WTC11 (cell line): ENCODE results near the gene MBNL1. TPM values are rescaled to one million over a fixed set of nuclear protein-coding genes. Genes with fewer than 3 reads are reported as not detected.
"Not testable (repeated sequence)": the region's sequence is repeated elsewhere in the genome, so short reads cannot be mapped to it uniquely, and the experiment has no call there.

Source experiments
- ATAC-seq: fragments of 200-7000 bp; cut with Tn5 transposase; 2 replicates; pipeline ENCODE4 v1.10.0; 2021; ENCODE audit warnings: mild to moderate bottlenecking, moderate library complexity
- CTCF ChIA-PET: fragments of 300-600 bp; sonication (Branson Sonifier 250); formaldehyde crosslinking; loops from one replicate; lab custom pipeline; 2021; ENCODE audit warnings: antibody characterized with exemption; lab: Charles Lee
- POLR2A ChIA-PET: fragments of 350-600 bp; sonication (Branson Sonifier 250); formaldehyde crosslinking; loops from one replicate; lab custom pipeline; 2021; ENCODE audit warnings: antibody characterized with exemption; lab: Charles Lee
- DNase-seq: peaks from one replicate; pipeline ENCODE4 v3.0.0; 2021; ENCODE audit warnings: low spot score
- H3K27ac Mint-ChIP-seq: 2 replicates; pipeline ENCODE4 v1.8.0; 2021; ENCODE audit warnings: mixed read lengths
- H3K27me3 Mint-ChIP-seq: 2 replicates; pipeline ENCODE4 v1.8.0; 2021; ENCODE audit warnings: low read depth, mild to moderate bottlenecking, moderate library complexity, mixed read lengths
- H3K36me3 Mint-ChIP-seq: 2 replicates; pipeline ENCODE4 v1.8.0; 2021; ENCODE audit warnings: mixed read lengths
- H3K4me1 Mint-ChIP-seq: 2 replicates; pipeline ENCODE4 v1.8.0; 2022; ENCODE audit warnings: mixed read lengths
- H3K4me3 Mint-ChIP-seq: 2 replicates; pipeline ENCODE4 v1.8.0; 2021; ENCODE audit warnings: mild to moderate bottlenecking, moderate library complexity, mixed read lengths
- H3K9me3 Mint-ChIP-seq: 2 replicates; pipeline ENCODE4 v1.8.0; 2021; ENCODE audit warnings: mixed read lengths
- ARID4B ChIP-seq: sonication (generic); formaldehyde crosslinking; IDR thresholded peaks from 2 replicates; pipeline ENCODE4 v1.8.0; 2023; ENCODE audit warnings: missing genetic modification reagents, mild to moderate bottlenecking, borderline replicate concordance
- CREB1 ChIP-seq: sonication (generic); formaldehyde crosslinking; IDR thresholded peaks from 2 replicates; pipeline ENCODE4 v1.8.0; 2023; ENCODE audit warnings: mild to moderate bottlenecking, missing genetic modification reagents
- CREM ChIP-seq: sonication (generic); formaldehyde crosslinking; IDR thresholded peaks from 2 replicates; pipeline ENCODE4 v1.8.1; 2022; ENCODE audit warnings: mild to moderate bottlenecking, missing genetic modification reagents, moderate library complexity
- EMX1 ChIP-seq: fragments of 250-450 bp; sonication (Bioruptor Pico); IDR thresholded peaks from 2 replicates; pipeline ENCODE4 v1.8.0; 2021; ENCODE audit warnings: mild to moderate bottlenecking
- FOXP1 ChIP-seq: sonication (generic); formaldehyde crosslinking; IDR thresholded peaks from 2 replicates; pipeline ENCODE4 v1.8.0; 2022; ENCODE audit warnings: missing genetic modification reagents, mild to moderate bottlenecking, moderate library complexity, borderline replicate concordance
- GABPB1 ChIP-seq: sonication (generic); formaldehyde crosslinking; IDR thresholded peaks from 2 replicates; pipeline ENCODE4 v1.8.1; 2023; ENCODE audit warnings: mild to moderate bottlenecking, missing genetic modification reagents
- GRHL2 ChIP-seq: fragments of 250-450 bp; sonication (Bioruptor Pico); IDR thresholded peaks from 2 replicates; pipeline ENCODE4 v1.8.0; 2022; ENCODE audit warnings: mild to moderate bottlenecking, moderate library complexity; ENCODE audit not compliant: insufficient replicate concordance, severe bottlenecking
- GTF2I ChIP-seq: fragments of 250-450 bp; sonication (Bioruptor Pico); conservative IDR thresholded peaks from 2 replicates; pipeline ENCODE4 v1.4.0; 2021; ENCODE audit warnings: mild to moderate bottlenecking
- HMGA2 ChIP-seq: fragments of 250-450 bp; sonication (Bioruptor Pico); IDR thresholded peaks from 2 replicates; pipeline ENCODE4 v1.4.0; 2021; ENCODE audit warnings: mild to moderate bottlenecking, moderate library complexity
- NR1H2 ChIP-seq: sonication (generic); formaldehyde crosslinking; IDR thresholded peaks from 2 replicates; pipeline ENCODE4 v1.9.0; 2021; ENCODE audit warnings: mild to moderate bottlenecking, moderate library complexity, missing genetic modification reagents
- SP1 ChIP-seq: sonication (generic); formaldehyde crosslinking; conservative IDR thresholded peaks from 2 replicates; pipeline ENCODE4 v1.8.1; 2022; ENCODE audit warnings: missing genetic modification reagents
- TEAD4 ChIP-seq: sonication (generic); formaldehyde crosslinking; IDR thresholded peaks from 2 replicates; pipeline ENCODE4 v1.8.0; 2022; ENCODE audit warnings: mild to moderate bottlenecking, missing genetic modification reagents
- ZNF138 ChIP-seq: sonication (generic); formaldehyde crosslinking; conservative IDR thresholded peaks from 2 replicates; pipeline ENCODE4 v1.8.1; 2022; ENCODE audit warnings: mild to moderate bottlenecking, moderate library complexity, missing genetic modification reagents
- ZNF232 ChIP-seq: sonication (generic); formaldehyde crosslinking; IDR thresholded peaks from 2 replicates; pipeline ENCODE4 v1.8.0; 2022; ENCODE audit warnings: mild to moderate bottlenecking, missing genetic modification reagents
- ZNF281 ChIP-seq: sonication (generic); formaldehyde crosslinking; IDR thresholded peaks from 2 replicates; pipeline ENCODE4 v1.8.0; 2023; ENCODE audit warnings: mild to moderate bottlenecking, missing genetic modification reagents
- ZNF416 ChIP-seq: fragments of 250-450 bp; sonication (Bioruptor Pico); IDR thresholded peaks from 2 replicates; pipeline ENCODE4 v1.9.0; 2021; ENCODE audit warnings: mild to moderate bottlenecking, inconsistent platforms
- total RNA-seq: library from RNA; stranded (reverse); gene quantifications from 3 replicates; pipeline ENCODE4 v1.2.3, GENCODE V29; 2021

MBNL1 gene
- total RNA-seq, 1 experiment from 2014 or later = 20.4 TPM

DNA sequence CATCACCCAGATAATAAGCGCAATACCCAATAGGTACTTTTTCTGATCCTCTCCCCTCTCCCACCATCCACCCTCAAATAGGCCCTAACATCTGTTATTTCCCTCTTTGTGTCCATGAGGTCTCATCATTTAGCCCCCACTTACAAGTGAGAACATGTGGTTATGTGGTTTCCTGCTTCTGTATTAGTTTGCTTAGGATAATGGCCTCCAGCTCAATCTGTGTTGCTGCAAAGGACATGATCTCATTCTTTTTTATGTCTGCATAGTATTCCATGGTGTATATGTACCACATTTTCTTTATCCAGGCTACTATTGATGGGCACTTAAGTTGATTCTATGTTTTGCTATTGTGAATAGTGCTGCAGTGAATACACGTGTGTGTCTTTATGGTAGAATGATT lies 165.4 kb downstream of the MBNL1 start (continued):
- TF ChIP-seq ARID4B (CRISPR knock-in tag) (no peak), ZNF232 (CRISPR knock-in tag) (no peak), CREB1 (no peak), SP1 (CRISPR knock-in tag) (no peak), ZNF138 (CRISPR knock-in tag) (no peak), GTF2I (CRISPR knock-in tag) (no peak), ZNF416 (CRISPR knock-in tag) (no peak)

DNA sequence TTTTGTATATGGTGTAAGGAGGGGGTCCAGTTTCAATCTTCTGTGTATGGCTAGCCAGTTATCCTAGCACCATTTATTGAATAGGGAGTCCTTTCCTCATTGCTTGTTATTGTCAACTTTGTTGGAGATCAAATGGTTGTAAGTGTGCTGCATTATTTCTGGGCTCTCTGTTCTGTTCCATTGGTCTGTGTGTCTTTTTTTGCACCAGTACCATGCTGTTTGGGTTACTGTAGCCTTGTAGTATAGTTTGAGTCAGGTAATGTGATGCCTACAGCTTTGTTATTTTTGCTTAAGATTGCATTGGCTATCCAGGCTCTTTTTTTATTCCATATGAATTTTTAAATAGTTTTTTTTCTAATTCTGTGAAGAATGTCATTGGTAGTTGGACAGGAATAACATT lies 166.5 kb downstream of the MBNL1 start:
- CTCF ChIA-PET, H3K27me3 Mint-ChIP-seq, ATAC-seq, POLR2A ChIA-PET, H3K27ac Mint-ChIP-seq, H3K4me1 Mint-ChIP-seq, H3K4me3 Mint-ChIP-seq, DNase-seq: not testable (repeated sequence)
- peaks cover 15% of the 10 kb centered on the region for H3K9me3 Mint-ChIP-seq
- peaks cover 16% of the 10 kb centered on the region for H3K36me3 Mint-ChIP-seq

GRCh38 chr3:152436707-152437590 lies 168.2 kb downstream of the MBNL1 start:
- H3K27me3 Mint-ChIP-seq = no peaks in the 10 kb centered on the region
- ChIA-PET POLR2A (no interaction called here), CTCF (interaction anchor here (0.7 kb wide), 1 partner anchor 253 kb away, joined by 3 read pairs; no protein-coding TSS in a partner anchor)
- H3K4me1 Mint-ChIP-seq = peaks cover 3% of the 10 kb centered on the region; the same call in 1 of the 2 replicates
- peaks cover 15% of the 10 kb centered on the region for H3K9me3 Mint-ChIP-seq
- ATAC-seq (no peak), DNase-seq (no peak)
- no peak overlapping the region for H3K4me3 Mint-ChIP-seq
- H3K27ac Mint-ChIP-seq = no peak overlapping the region
- TF ChIP-seq GABPB1 (CRISPR knock-in tag) (no peak), ZNF281 (CRISPR knock-in tag) (no peak), TEAD4 (CRISPR knock-in tag) (no peak), NR1H2 (CRISPR knock-in tag) (no peak), EMX1 (no peak), CREM (no peak), ZNF416 (CRISPR knock-in tag) (no peak)
- H3K36me3 Mint-ChIP-seq = peaks cover 16% of the 10 kb centered on the region

DNA sequence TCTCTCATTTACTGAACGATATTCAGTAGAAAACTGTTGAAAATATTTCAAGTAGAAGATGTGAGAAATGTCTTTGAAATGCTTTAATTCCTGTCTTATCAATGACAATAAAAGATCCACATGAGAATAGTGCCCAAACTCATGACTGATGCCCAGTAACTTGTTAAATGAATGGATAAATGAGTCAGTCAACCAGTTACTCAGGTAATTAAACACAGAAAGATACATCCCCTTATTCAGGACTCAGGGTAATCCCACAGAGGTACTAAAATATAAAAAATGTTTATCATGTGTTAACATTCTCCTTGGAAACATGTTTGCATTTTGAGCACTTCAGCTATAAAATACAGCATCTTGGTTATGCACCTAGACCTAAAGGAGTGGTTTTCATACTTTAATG lies 169.5 kb downstream of the MBNL1 start:
- Mint-ChIP-seq H3K27ac (no peak overlapping the region), H3K4me1 (peaks cover 11% of the 10 kb centered on the region), H3K9me3 (peaks cover 15% of the 10 kb centered on the region), H3K36me3 (peaks cover 16% of the 10 kb centered on the region), H3K27me3 (no peaks in the 10 kb centered on the region), H3K4me3 (no peak overlapping the region)
- no peak for ATAC-seq
- POLR2A ChIA-PET = no interaction called here
- TF ChIP-seq TEAD4 (CRISPR knock-in tag) (no peak), GRHL2 (CRISPR knock-in tag) (no peak), HMGA2 (CRISPR knock-in tag) (no peak), FOXP1 (no peak)
- DNase-seq = no peak
- CTCF ChIA-PET = no interaction called here
